Measurements from ENCODE around the gene AP3S1.
"Not testable (repeated sequence)": the region's sequence is repeated elsewhere in the genome, so short reads cannot be mapped to it uniquely, and the experiment has no call there.

Gene AP3S1

GRCh38 chr5:115885208-115885607 is 43.5 kb downstream of the AP3S1 start:
- H2BK120ac ChIP-seq (ENCODE audit: low read depth, low read length); H4K8ac ChIP-seq (ENCODE audit: low read length); H3K4me2 ChIP-seq (ENCODE audit: low read length, poor library complexity, severe bottlenecking); H3K23ac ChIP-seq (ENCODE audit: low read length in 2 of 2); H3K18ac ChIP-seq (ENCODE audit: low read depth in 1 of 2, low read length in 2 of 2); H3K4me1 ChIP-seq (ENCODE audit: control insufficient read depth, insufficient read depth, low read depth, low read length); H3K9me3 ChIP-seq (ENCODE audit: control insufficient read depth, low read length); H3K14ac ChIP-seq (ENCODE audit: low read length in 2 of 2); H2BK12ac ChIP-seq (ENCODE audit: low read length in 2 of 2); H2AFZ ChIP-seq (ENCODE audit: low read depth, low read length); H3K9ac ChIP-seq (ENCODE audit: low read length); DNase-seq; H4K91ac ChIP-seq (ENCODE audit: low read length); H2BK5ac ChIP-seq (ENCODE audit: low read depth, low read length, poor library complexity, severe bottlenecking); H3K27ac ChIP-seq (ENCODE audit: low read length, poor library complexity, severe bottlenecking); H2AK5ac ChIP-seq (ENCODE audit: low read length, severe bottlenecking); H3K4ac ChIP-seq (ENCODE audit: low read depth in 1 of 2, low read length in 2 of 2); H2BK15ac ChIP-seq (ENCODE audit: low read depth, poor library complexity, severe bottlenecking); H3K4me3 ChIP-seq (ENCODE audit: insufficient read depth in 1 of 2, low read depth in 1 of 2, low read length in 2 of 2); H3K27me3 ChIP-seq (ENCODE audit: control insufficient read depth in 1 of 2, insufficient read depth in 1 of 2, low read length in 2 of 2): not testable (repeated sequence)
- Histone ChIP-seq H3K36me3 (ENCODE audit: control insufficient read depth in 1 of 2, insufficient read depth in 2 of 2, low read depth in 1 of 2, low read length in 2 of 2) (peaks cover 12 to 30% of the 10 kb centered on the region in 2 experiments), H3K79me1 (replicated peaks; ENCODE audit: low read length, poor library complexity, severe bottlenecking) (peaks cover 12% of the 10 kb centered on the region)
- WGBS: 95% methylated on average over 3 of the region's 3 CpGs

- no peak overlapping the region for H3K4ac ChIP-seq (ENCODE audit: low read depth in 1 of 2, low read length in 2 of 2)
- H2AK5ac ChIP-seq (ENCODE audit: low read length, severe bottlenecking): no peak overlapping the region
- H2BK5ac ChIP-seq (ENCODE audit: low read depth, low read length, poor library complexity, severe bottlenecking): no peak overlapping the region
- no peaks in the 10 kb centered on the region for H3K4me1 ChIP-seq (ENCODE audit: control insufficient read depth, insufficient read depth, low read depth, low read length)
- no peak overlapping the region for H2AFZ ChIP-seq (ENCODE audit: low read depth, low read length)
- H3K9me3 ChIP-seq (ENCODE audit: control insufficient read depth, low read length): no peaks in the 10 kb centered on the region
- H2BK15ac ChIP-seq (ENCODE audit: low read depth, poor library complexity, severe bottlenecking): no peak overlapping the region
- H3K9ac ChIP-seq (ENCODE audit: low read length): peak overlapping the region; percentile 56
- peaks cover 4 to 31% of the 10 kb centered on the region in 2 experiments for H3K36me3 ChIP-seq (ENCODE audit: control insufficient read depth in 1 of 2, insufficient read depth in 2 of 2, low read depth in 1 of 2, low read length in 2 of 2)
- no peak overlapping the region for H3K14ac ChIP-seq (ENCODE audit: low read length in 2 of 2)
- no peak overlapping the region for H3K4me3 ChIP-seq (ENCODE audit: insufficient read depth in 1 of 2, low read depth in 1 of 2, low read length in 2 of 2)
- no peak overlapping the region for H3K18ac ChIP-seq (ENCODE audit: low read depth in 1 of 2, low read length in 2 of 2)
- no peak overlapping the region for H3K4me2 ChIP-seq (ENCODE audit: low read length, poor library complexity, severe bottlenecking)
- H4K91ac ChIP-seq (ENCODE audit: low read length): no peak overlapping the region
- no peak overlapping the region for H2BK12ac ChIP-seq (ENCODE audit: low read length in 2 of 2)
- H4K8ac ChIP-seq (ENCODE audit: low read length): no peak overlapping the region
- no peak overlapping the region for H2BK120ac ChIP-seq (ENCODE audit: low read depth, low read length)
- H3K79me1 ChIP-seq (replicated peaks; ENCODE audit: low read length, poor library complexity, severe bottlenecking): peaks cover 10% of the 10 kb centered on the region
- no peak for DNase-seq
- no CpG with 5 or more reads among the region's 1 CpG for WGBS
- H3K23ac ChIP-seq (ENCODE audit: low read length in 2 of 2): no peak overlapping the region
- H3K27ac ChIP-seq (ENCODE audit: low read length, poor library complexity, severe bottlenecking): no peak overlapping the region
- no peaks in the 10 kb centered on the region for H3K27me3 ChIP-seq (ENCODE audit: control insufficient read depth in 1 of 2, insufficient read depth in 1 of 2, low read length in 2 of 2)
Observed at GRCh38 chr5:115888027-115888426, 46.3 kb downstream of the AP3S1 start.

- Histone ChIP-seq H3K14ac (ENCODE audit: low read length in 2 of 2) (no peak overlapping the region), H3K27ac (ENCODE audit: low read length, poor library complexity, severe bottlenecking) (no peak overlapping the region), H3K27me3 (ENCODE audit: control insufficient read depth in 1 of 2, insufficient read depth in 1 of 2, low read length in 2 of 2) (no peaks in the 10 kb centered on the region), H3K9me3 (ENCODE audit: control insufficient read depth, low read length) (no peaks in the 10 kb centered on the region), H3K4me1 (ENCODE audit: control insufficient read depth, insufficient read depth, low read depth, low read length) (no peaks in the 10 kb centered on the region), H2BK12ac (ENCODE audit: low read length in 2 of 2) (no peak overlapping the region), H3K23ac (ENCODE audit: low read length in 2 of 2) (no peak overlapping the region), H4K8ac (ENCODE audit: low read length) (no peak overlapping the region), H3K9ac (ENCODE audit: low read length) (no peak overlapping the region), H2BK15ac (ENCODE audit: low read depth, poor library complexity, severe bottlenecking) (no peak overlapping the region), H2BK120ac (ENCODE audit: low read depth, low read length) (no peak overlapping the region), H3K4me3 (ENCODE audit: insufficient read depth in 1 of 2, low read depth in 1 of 2, low read length in 2 of 2) (no peak overlapping the region), H3K79me1 (replicated peaks; ENCODE audit: low read length, poor library complexity, severe bottlenecking) (peaks cover 16% of the 10 kb centered on the region), H3K4ac (ENCODE audit: low read depth in 1 of 2, low read length in 2 of 2) (no peak overlapping the region), H4K91ac (ENCODE audit: low read length) (no peak overlapping the region), H2BK5ac (ENCODE audit: low read depth, low read length, poor library complexity, severe bottlenecking) (no peak overlapping the region), H3K36me3 (ENCODE audit: control insufficient read depth in 1 of 2, insufficient read depth in 2 of 2, low read depth in 1 of 2, low read length in 2 of 2) (peaks cover 0 to 16% of the 10 kb centered on the region in 2 experiments), H3K18ac (ENCODE audit: low read depth in 1 of 2, low read length in 2 of 2) (no peak overlapping the region), H2AK5ac (ENCODE audit: low read length, severe bottlenecking) (no peak overlapping the region), H2AFZ (ENCODE audit: low read depth, low read length) (no peak overlapping the region), H3K4me2 (ENCODE audit: low read length, poor library complexity, severe bottlenecking) (no peak overlapping the region)
- WGBS: 100% methylated on average over 1 of the region's 1 CpG
- no peak for DNase-seq
Observed at GRCh38 chr5:115892021-115892420, 50.3 kb downstream of the AP3S1 start.

- Histone ChIP-seq H3K79me1 (replicated peaks; ENCODE audit: low read length, poor library complexity, severe bottlenecking) (peaks cover 26% of the 10 kb centered on the region), H3K14ac (ENCODE audit: low read length in 2 of 2) (no peak overlapping the region), H2AFZ (ENCODE audit: low read depth, low read length) (no peak overlapping the region), H3K4me1 (ENCODE audit: control insufficient read depth, insufficient read depth, low read depth, low read length) (no peaks in the 10 kb centered on the region), H3K27ac (ENCODE audit: low read length, poor library complexity, severe bottlenecking) (no peak overlapping the region), H3K23ac (ENCODE audit: low read length in 2 of 2) (no peak overlapping the region), H3K18ac (ENCODE audit: low read depth in 1 of 2, low read length in 2 of 2) (no peak overlapping the region), H3K4ac (ENCODE audit: low read depth in 1 of 2, low read length in 2 of 2) (no peak overlapping the region), H3K9me3 (ENCODE audit: control insufficient read depth, low read length) (no peaks in the 10 kb centered on the region), H3K9ac (ENCODE audit: low read length) (no peak overlapping the region), H3K27me3 (ENCODE audit: control insufficient read depth in 1 of 2, insufficient read depth in 1 of 2, low read length in 2 of 2) (no peaks in the 10 kb centered on the region), H4K8ac (ENCODE audit: low read length) (no peak overlapping the region), H3K4me2 (ENCODE audit: low read length, poor library complexity, severe bottlenecking) (no peak overlapping the region), H2AK5ac (ENCODE audit: low read length, severe bottlenecking) (no peak overlapping the region), H2BK12ac (ENCODE audit: low read length in 2 of 2) (no peak overlapping the region), H4K91ac (ENCODE audit: low read length) (no peak overlapping the region), H2BK15ac (ENCODE audit: low read depth, poor library complexity, severe bottlenecking) (no peak overlapping the region), H2BK120ac (ENCODE audit: low read depth, low read length) (no peak overlapping the region), H3K4me3 (ENCODE audit: insufficient read depth in 1 of 2, low read depth in 1 of 2, low read length in 2 of 2) (no peak overlapping the region), H3K36me3 (ENCODE audit: control insufficient read depth in 1 of 2, insufficient read depth in 2 of 2, low read depth in 1 of 2, low read length in 2 of 2) (peaks cover 0 to 33% of the 10 kb centered on the region in 2 experiments), H2BK5ac (ENCODE audit: low read depth, low read length, poor library complexity, severe bottlenecking) (no peak overlapping the region)
- no peak for DNase-seq
- 91% methylated on average over 2 of the region's 3 CpGs for WGBS
Observed at GRCh38 chr5:115894342-115894741, 52.6 kb downstream of the AP3S1 start.
